ENCODE data around the gene RUBCNL. TPM values are rescaled to one million over a fixed set of nuclear protein-coding genes. Genes with fewer than 3 reads are reported as not detected.

RUBCNL gene
- polyA plus RNA-seq, 1 donor (not counting 4 experiments of a cell fraction or from before 2014, with no cell fraction given): 0.12 TPM

GRCh38 chr13:46385946-46386345 lies 1.1 kb downstream of the RUBCNL start:
- Histone ChIP-seq H3K4me3 (ENCODE audit: control insufficient read depth in 2 of 3, extremely low read depth in 1 of 3, insufficient read depth in 2 of 3, low read depth in 1 of 3, low read length in 3 of 3) (no peak overlapping the region), H2AFZ (ENCODE audit: control insufficient read depth, low read length) (no peak overlapping the region)

GRCh38 chr13:46383383-46383782 lies 3.7 kb downstream of the RUBCNL start:
- FAIRE-seq (no peak), DNase-seq (ENCODE audit: low read depth, low spot score) (no peak)
- H2AFZ ChIP-seq (ENCODE audit: control insufficient read depth, low read length): no peak overlapping the region
- peaks cover 20% of the 10 kb centered on the region for H3K27me3 ChIP-seq (ENCODE audit: control insufficient read depth, extremely low read depth, insufficient read depth, low read length)
- no peaks in the 10 kb centered on the region for H3K9me3 ChIP-seq (ENCODE audit: control insufficient read depth, low read depth, low read length)
- TF ChIP-seq CTCF (optimal IDR thresholded peaks at IDR 0.05 in 1 of 3, IDR thresholded peaks at IDR 0.05 in 1 of 3, conservative IDR thresholded peaks at IDR 0.05 in 1 of 3; ENCODE audit: extremely low read depth in 1 of 3, insufficient read depth in 2 of 3, low read length in 3 of 3) (no peak), EZH2 (IDR thresholded peaks at IDR 0.05; ENCODE audit: low read length) (no peak)
- no peaks in the 10 kb centered on the region for H4K20me1 ChIP-seq (ENCODE audit: control insufficient read depth, extremely low read depth, insufficient read depth, low read length)
- H3K9me1 ChIP-seq (ENCODE audit: control insufficient read depth, extremely low read depth, insufficient read depth, low read length): no peaks in the 10 kb centered on the region
- no peaks in the 10 kb centered on the region for H3K36me3 ChIP-seq (ENCODE audit: control insufficient read depth in 2 of 2, extremely low read depth in 1 of 2, insufficient read depth in 2 of 2, low read length in 2 of 2)
- no peak overlapping the region for H3K4me3 ChIP-seq (ENCODE audit: control insufficient read depth in 2 of 3, extremely low read depth in 1 of 3, insufficient read depth in 2 of 3, low read depth in 1 of 3, low read length in 3 of 3)
- H3K9ac ChIP-seq (ENCODE audit: control insufficient read depth, extremely low read depth, insufficient read depth, low read length): no peak overlapping the region
- no peak overlapping the region for H3K27ac ChIP-seq (ENCODE audit: control insufficient read depth, insufficient read depth, low read length)
- no peaks in the 10 kb centered on the region for H3K79me2 ChIP-seq (ENCODE audit: control insufficient read depth, insufficient read depth, low read length)
- dilution Hi-C loops (cut with MboI; ENCODE audit: extremely low pct_ligation_motif_present, low sequenced_read_pairs): no loop called here
- H3K4me1 ChIP-seq (ENCODE audit: control insufficient read depth, extremely low read depth, insufficient read depth, low read length): peaks cover 10% of the 10 kb centered on the region
- no peak overlapping the region for H3K4me2 ChIP-seq (ENCODE audit: control insufficient read depth, extremely low read depth, insufficient read depth, low read depth, low read length)

More at GRCh38 chr13:46385946-46386345, 1.1 kb downstream of the RUBCNL start:
- Histone ChIP-seq H3K79me2 (ENCODE audit: control insufficient read depth, insufficient read depth, low read length) (no peaks in the 10 kb centered on the region), H3K9me1 (ENCODE audit: control insufficient read depth, extremely low read depth, insufficient read depth, low read length) (no peaks in the 10 kb centered on the region), H3K36me3 (ENCODE audit: control insufficient read depth in 2 of 2, extremely low read depth in 1 of 2, insufficient read depth in 2 of 2, low read length in 2 of 2) (no peaks in the 10 kb centered on the region), H3K4me2 (ENCODE audit: control insufficient read depth, extremely low read depth, insufficient read depth, low read depth, low read length) (no peak overlapping the region), H3K9ac (ENCODE audit: control insufficient read depth, extremely low read depth, insufficient read depth, low read length) (no peak overlapping the region), H3K27me3 (ENCODE audit: control insufficient read depth, extremely low read depth, insufficient read depth, low read length) (peaks cover 20% of the 10 kb centered on the region), H4K20me1 (ENCODE audit: control insufficient read depth, extremely low read depth, insufficient read depth, low read length) (no peaks in the 10 kb centered on the region), H3K4me1 (ENCODE audit: control insufficient read depth, extremely low read depth, insufficient read depth, low read length) (peaks cover 22% of the 10 kb centered on the region), H3K9me3 (ENCODE audit: control insufficient read depth, low read depth, low read length) (no peaks in the 10 kb centered on the region), H3K27ac (ENCODE audit: control insufficient read depth, insufficient read depth, low read length) (no peak overlapping the region)
- no peak for DNase-seq (ENCODE audit: low read depth, low spot score)
- no peak for FAIRE-seq
- dilution Hi-C loops (cut with MboI; ENCODE audit: extremely low pct_ligation_motif_present, low sequenced_read_pairs): no loop called here
- TF ChIP-seq CTCF (optimal IDR thresholded peaks at IDR 0.05 in 1 of 3, IDR thresholded peaks at IDR 0.05 in 1 of 3, conservative IDR thresholded peaks at IDR 0.05 in 1 of 3; ENCODE audit: extremely low read depth in 1 of 3, insufficient read depth in 2 of 3, low read length in 3 of 3) (no peak), EZH2 (IDR thresholded peaks at IDR 0.05; ENCODE audit: low read length) (no peak)

All from keratinocyte (primary cell).